Endothelial cell of umbilical vein (primary cell): Measurements from ENCODE around the gene PRRT1.

Experiments used
- EZH2 ChIP-seq: IDR thresholded peaks from 2 replicates; pipeline ENCODE4 v1.6.1; 2012; ENCODE audit warnings: borderline replicate concordance, low read depth, mild to moderate bottlenecking, moderate library complexity, low read length, inconsistent platforms; ENCODE audit not compliant: severe bottlenecking
- MAX ChIP-seq: IDR thresholded peaks from 2 replicates; pipeline ENCODE4 v1.6.1; 2011; ENCODE audit not compliant: insufficient read depth, insufficient read length
- POLR2A ChIP-seq: IDR thresholded peaks from 2 replicates; pipeline ENCODE4 v1.6.1; 2012; ENCODE audit warnings: low read depth, mild to moderate bottlenecking, control low read depth, low read length
- POLR2AphosphoS5 ChIP-seq: IDR thresholded peaks from 2 replicates; pipeline ENCODE4 v1.6.1; 2012; ENCODE audit warnings: low read depth, mild to moderate bottlenecking, control low read depth, low read length, moderate library complexity; ENCODE audit not compliant: insufficient read depth

DNA sequence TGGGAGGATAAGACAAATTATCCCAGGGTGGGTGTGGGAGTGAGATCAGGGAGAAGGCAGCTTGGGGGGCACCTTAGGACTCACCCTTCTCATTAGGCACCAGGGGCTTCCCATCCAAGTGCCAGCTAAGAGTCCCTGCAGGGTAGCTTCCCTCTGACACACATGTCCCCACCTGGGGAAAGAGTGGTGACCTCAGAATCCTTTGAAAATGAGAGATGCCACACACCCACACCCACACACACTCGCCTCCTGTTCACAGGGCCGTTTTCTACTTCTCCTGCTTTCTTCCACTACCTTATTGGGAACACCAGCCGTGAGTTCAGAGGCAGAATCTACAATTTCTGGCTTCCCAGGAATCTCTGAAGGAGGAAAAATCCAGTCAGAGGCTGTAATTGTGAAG is 31.3 kb upstream of the PRRT1 start:
- no peak for TF ChIP-seq EZH2
- TF ChIP-seq MAX, result no peak
- no peak for TF ChIP-seq POLR2AphosphoS5
- no peak for TF ChIP-seq POLR2A
